SH-SY5Y (cell line): ENCODE measurements around the gene PPP2R5C.

Experiments used
- GATA2 ChIP-seq: IDR thresholded peaks from 2 replicates; pipeline ENCODE4 v1.6.1; 2011; ENCODE audit warnings: mild to moderate bottlenecking, low read depth, low read length
- GATA3 ChIP-seq: IDR thresholded peaks from 2 replicates; pipeline ENCODE4 v1.6.1; 2011; ENCODE audit warnings: low read depth, mild to moderate bottlenecking, low read length, moderate library complexity

PPP2R5C gene

DNA sequence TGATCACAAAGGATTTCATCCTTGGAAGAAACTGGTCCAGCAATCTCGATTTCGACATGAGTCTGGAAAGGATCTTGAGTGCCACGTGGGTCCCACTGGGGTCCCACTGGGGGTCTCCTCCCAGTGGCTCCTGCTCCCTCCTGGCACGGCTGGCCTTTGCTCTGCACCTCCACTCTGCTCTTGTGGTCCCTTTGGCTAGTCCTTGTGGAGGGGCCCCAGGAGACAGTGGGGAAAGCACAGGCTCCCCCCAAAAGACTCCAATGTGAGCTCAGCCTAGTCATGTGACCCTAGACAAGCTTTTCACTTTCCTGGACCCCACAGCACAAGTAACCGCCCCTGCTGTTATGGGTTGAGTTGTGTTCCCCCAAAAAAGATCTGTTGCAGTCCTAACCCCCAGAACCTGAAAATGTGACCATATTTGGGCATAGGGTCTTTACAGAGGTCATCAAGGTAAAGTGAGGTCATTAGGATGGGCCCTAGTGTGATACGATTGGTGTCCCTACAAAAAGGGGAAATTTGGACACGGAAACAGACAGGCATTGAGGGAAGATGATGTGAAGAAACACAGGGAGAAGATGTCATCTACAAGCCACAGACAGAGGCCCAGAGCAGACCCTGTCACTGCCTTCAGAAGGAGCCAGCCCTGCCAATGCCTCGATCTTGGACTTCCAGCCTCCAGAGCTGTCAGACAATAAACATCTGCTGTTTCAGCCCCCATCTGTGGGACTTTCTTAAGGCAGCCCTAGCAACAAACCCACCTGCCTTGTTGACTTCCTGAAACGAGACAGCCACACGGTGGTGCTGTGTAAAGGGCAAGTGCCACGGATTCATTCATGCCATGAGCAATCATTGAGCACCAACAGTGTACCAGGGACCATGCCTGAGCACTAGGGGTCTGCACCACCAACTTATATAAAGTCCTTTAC, 23.8 kb upstream of the PPP2R5C start:
- no peak for TF ChIP-seq GATA2
- TF ChIP-seq GATA3, result no peak

GRCh38 chr14:101738703-101739320, 22.7 kb upstream of the PPP2R5C start:
- TF ChIP-seq GATA2 (no peak), GATA3 (no peak)

DNA sequence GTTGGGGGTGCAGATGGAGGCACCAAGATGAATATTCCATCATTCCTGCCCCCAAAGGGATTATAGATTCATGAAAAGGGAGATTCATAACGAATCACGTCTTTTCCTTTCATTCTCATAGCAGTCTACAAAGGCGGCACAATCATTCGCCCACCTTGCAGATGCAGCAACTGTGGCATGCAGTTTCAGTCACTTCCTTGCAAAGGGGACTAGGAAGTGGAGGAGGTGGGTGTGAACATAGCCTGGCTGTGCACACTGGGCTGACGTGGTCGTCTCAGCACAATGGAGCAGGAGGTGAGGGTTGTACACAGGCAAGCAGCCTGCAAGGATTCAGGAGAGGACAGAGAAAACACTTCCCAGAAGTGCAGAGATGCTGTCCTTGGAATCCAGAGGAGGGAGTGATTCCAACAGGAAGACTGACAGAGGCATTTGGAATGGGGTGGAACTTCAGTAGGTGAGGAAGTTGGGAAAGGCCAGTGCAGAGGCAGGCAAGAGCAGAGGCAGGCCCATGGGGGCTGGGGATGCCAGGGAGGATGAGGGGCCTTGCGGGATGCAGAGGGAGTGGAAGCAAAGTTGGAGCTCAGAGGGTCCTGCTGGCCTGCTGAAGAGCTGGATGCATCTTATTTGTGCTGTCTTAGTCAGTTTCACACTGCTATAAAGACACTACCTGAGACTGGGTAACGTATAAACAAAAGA, 21.9 kb upstream of the PPP2R5C start:
- no peak for TF ChIP-seq GATA3
- TF ChIP-seq GATA2, result no peak

GRCh38 chr14:101740981-101741380, 20.5 kb upstream of the PPP2R5C start:
- TF ChIP-seq GATA3, result no peak
- no peak for TF ChIP-seq GATA2

DNA sequence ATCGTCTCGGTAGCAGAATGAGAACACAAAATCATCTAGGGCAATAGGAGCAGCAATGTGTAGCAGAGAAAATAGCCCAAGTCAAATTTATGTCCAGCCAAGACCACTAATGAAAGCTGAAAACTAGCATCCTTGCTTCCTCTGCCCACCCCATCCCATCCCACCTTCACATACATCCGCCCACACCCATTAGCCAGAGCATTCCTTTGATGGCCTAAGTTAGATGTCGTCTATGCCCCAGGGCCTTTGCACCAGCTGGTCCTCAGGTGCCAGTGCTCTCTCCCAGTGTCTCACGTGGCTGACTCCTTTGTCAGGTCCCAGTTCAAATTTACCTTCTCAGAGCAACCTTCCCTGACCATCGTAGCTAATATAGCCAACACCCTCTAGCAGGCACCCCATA, 17.8 kb upstream of the PPP2R5C start:
- no peak for TF ChIP-seq GATA2
- no peak for TF ChIP-seq GATA3

GRCh38 chr14:101754893-101755292, 6.6 kb upstream of the PPP2R5C start:
- TF ChIP-seq GATA3 (no peak), GATA2 (no peak)

DNA sequence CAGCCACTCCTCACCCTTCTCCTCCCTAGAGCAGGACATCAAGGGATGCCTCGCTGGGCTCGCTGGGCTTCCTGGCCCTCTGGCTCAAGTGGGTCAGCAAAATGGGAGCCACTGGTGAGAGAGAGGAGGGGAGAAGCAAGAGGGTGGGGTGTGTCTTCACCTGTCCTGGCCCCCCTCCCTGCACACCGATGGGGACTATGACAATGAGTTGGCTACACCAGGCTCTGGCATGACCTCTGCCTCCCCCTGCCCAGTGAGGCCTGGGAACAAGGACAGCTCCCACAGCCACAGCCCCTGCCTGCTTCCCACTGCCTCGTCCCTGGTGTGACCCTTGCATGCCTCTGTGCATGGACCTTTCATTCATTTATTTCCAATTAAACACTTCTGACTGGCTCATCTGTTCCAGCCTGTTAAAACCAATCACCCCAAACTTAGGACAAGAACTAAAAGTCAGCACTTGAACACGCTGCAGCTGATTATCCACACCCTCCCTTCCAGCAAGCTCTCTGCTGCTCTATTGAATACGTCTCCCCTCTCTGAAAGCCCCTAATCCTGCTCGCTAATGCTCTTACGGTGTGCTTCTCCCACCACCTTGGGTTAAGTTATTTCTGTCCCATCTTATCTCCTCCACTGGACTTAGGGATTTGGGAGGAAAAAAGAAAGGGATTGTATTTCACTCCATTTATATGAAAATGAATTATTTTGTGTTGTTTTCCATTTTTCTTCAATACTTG, 5.8 kb upstream of the PPP2R5C start:
- TF ChIP-seq GATA3, result no peak
- no peak for TF ChIP-seq GATA2

DNA sequence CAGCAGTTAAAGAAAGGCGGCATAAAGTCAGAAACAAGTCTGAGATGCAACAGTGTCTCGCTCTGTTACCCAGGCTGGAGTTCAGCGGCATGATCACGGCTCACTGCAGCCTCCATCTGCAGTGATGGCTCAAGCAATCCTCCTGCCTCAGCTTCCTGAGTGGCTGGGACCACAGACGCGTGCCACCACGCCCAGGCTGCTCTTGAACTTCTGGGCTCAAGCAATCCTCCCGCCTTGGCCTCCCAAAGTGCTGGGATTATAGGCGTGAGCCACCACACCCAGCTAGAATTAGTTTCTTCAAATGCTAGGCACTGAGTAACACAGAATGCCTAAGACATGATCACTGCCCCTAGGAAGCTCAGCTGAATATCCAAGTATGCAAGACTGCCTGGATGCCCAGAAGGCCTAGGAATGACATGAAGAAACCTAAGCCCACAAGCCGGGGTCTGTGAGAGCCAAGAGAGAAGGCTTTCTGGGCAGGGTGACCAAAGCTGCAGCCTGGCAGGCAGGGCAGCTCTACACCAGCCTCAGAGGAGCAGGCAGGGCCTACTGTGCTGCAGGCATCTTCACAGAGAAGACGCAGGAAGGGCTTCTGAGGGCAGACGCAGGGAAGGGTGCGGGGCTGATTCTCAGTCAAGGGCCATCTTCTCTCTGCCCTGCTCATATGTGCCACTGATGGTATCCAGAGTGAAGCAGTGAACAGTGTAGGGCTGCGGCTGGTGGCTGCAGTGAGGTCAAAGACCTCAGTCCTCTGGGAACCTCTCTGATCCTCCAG, 4.3 kb upstream of the PPP2R5C start:
- no peak for TF ChIP-seq GATA3
- TF ChIP-seq GATA2, result no peak

DNA sequence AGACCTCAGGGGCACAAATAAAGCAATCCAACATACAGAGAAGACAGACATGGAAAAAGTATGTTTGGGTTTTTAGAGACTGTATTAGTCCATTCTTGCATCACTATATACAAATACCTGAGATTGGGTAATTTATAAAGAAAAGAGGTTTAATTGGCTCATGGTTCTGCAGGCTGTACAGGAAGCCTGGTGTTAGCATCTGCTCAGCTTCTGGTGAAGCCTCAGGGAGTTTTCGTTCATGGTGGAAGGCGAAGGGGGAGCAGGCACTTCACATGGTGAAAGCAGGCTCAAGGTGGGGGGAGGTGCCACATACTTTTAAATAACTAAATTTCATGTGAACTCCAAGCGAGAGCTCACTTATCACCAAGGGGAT, 3.7 kb upstream of the PPP2R5C start:
- TF ChIP-seq GATA2, result no peak
- no peak for TF ChIP-seq GATA3

GRCh38 chr14:101758913-101759593, 2.5 kb upstream of the PPP2R5C start:
- TF ChIP-seq GATA2 (no peak), GATA3 (no peak)

- TF ChIP-seq GATA2, result no peak
Measured at GRCh38 chr14:101760138-101761011, 1.1 kb upstream of the PPP2R5C start.

DNA sequence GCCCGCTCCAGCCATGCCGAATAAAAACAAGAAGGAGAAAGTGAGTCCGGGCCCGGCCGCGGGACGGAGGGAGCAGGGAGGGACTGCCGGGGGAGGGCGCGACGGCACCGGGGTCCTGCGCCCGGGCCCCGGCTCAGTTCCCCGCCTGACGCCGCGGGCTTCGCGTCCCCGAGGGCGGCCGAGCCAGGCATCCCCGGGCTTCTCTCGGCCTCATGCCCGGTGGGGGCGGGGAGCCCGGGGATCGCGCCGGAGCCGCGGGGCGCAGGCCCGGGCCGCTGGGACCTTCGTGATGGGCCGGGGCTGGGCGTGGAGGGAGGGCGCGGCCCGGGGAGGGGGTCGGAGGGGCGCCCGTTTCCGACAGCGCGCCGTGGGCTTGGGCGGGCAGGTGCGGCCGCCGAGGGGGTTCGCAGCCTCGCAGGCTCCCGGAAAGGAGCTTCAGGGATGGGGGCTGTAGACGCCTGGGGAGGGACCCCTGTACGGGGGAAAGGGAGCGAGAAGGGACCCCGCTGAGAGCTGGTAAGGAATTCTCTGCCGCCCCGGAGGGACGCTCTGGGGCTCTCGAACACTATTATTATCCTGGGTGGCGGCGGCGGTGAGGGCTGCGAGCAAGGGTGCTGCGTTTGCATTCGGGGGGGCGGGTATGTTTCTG, 496 bp downstream of the PPP2R5C start:
- TF ChIP-seq GATA3 (no peak), GATA2 (no peak)
